Sigmoid colon (tissue), 7 donors: ENCODE measurements around the gene UMODL1. TPM values are rescaled to one million over a fixed set of nuclear protein-coding genes. Genes with fewer than 3 reads are reported as not detected.

ENCODE experiments used
- DNase-seq: peaks from one replicate; pipeline ENCODE4 v3.0.0-alpha.2; 2019
- H3K27ac ChIP-seq, 4 donors: fragments of 200-600 bp; sonication (generic); one replicate each; pipeline ENCODE4 v1.5.1; 2016 to 2019; ENCODE audit warnings: mild to moderate bottlenecking in 1 of 4
- H3K27me3 ChIP-seq, 3 donors: fragments of 200-600 bp; sonication (generic); one replicate each; pipeline ENCODE4 v1.5.1; 2019; ENCODE audit warnings: mild to moderate bottlenecking in 1 of 3
- H3K36me3 ChIP-seq, 4 donors: fragments of 200-600 bp; sonication (generic); one replicate each; pipeline ENCODE4 v1.5.1; 2016 to 2019
- H3K4me1 ChIP-seq, 4 donors: fragments of 200-600 bp; sonication (generic); one replicate each; pipeline ENCODE4 v1.5.1; 2017 to 2019
- H3K4me3 ChIP-seq, 4 donors: fragments of 200-600 bp; sonication (generic); one replicate each; pipeline ENCODE4 v1.5.1; 2017 to 2019; ENCODE audit warnings: mild to moderate bottlenecking in 2 of 4, moderate library complexity in 1 of 4
- H3K9me3 ChIP-seq, 4 donors: fragments of 200-600 bp in 3 of 4; sonication (generic) in 3 of 4; one replicate each; pipeline versions ENCODE4 v1.5.1 to v1.6.1; 2013 to 2019
- CTCF ChIP-seq, 4 experiments: fragments of 450-650 bp in 3 of 4; fragments of 200-600 bp in 1 of 4; IDR thresholded peaks; one replicate each; pipeline ENCODE4 v1.5.1; 2016 to 2019; ENCODE audit warnings: antibody characterized with exemption in 4 of 4, mild to moderate bottlenecking in 3 of 4, moderate library complexity in 2 of 4
- EP300 ChIP-seq, 4 donors: sonication (generic); formaldehyde crosslinking; IDR thresholded peaks; one replicate each; pipeline ENCODE4 v1.6.1; 2017; ENCODE audit warnings: antibody characterized with exemption in 4 of 4
- POLR2A ChIP-seq, 2 donors: fragments of 450-650 bp; IDR thresholded peaks; one replicate each; pipeline ENCODE4 v1.6.1; 2016; ENCODE audit warnings: antibody characterized with exemption in 2 of 2, mild to moderate bottlenecking in 2 of 2, moderate library complexity in 2 of 2
- POLR2AphosphoS5 ChIP-seq, 4 donors: sonication (generic); formaldehyde crosslinking; IDR thresholded peaks; one replicate each; pipeline ENCODE4 v1.6.1; 2017; ENCODE audit warnings: antibody characterized with exemption in 4 of 4
- WGBS, 2 donors: extraction: QIAGEN DNeasy Blood & Tissue Kit; methylation state at CpG; one replicate each; pipeline ENCODE4 v1.1.7; 2013; 5-methylcytosine and 5-hydroxymethylcytosine counted together
- intact Hi-C: fragments of 100-400 bp; cut with DNase I; formaldehyde crosslinking; loops from one replicate; pipeline ENCODE4 v1.15.1; 2023
- polyA plus RNA-seq, 3 donors: library from polyadenylated mRNA; stranded (reverse); fragments of 200-250 nt; gene quantifications; one replicate each; pipeline ENCODE4 v1.2.3, GENCODE V29; 2013
- total RNA-seq, 4 donors: library from RNA; depleted of rRNA; stranded (reverse); fragments of >200 nt; gene quantifications; one replicate each; pipeline ENCODE4 v1.1.0, GENCODE V29; 2016
- donor health status: healthy with polysubstance abuse.
- donor health status: Bipolar disorder and iron deficiency.
- donor health status: healthy.

Gene UMODL1
- total and polyA plus RNA-seq, 7 donors = 0.13 to 0.23 TPM; not detected in 5

GRCh38 chr21:42032968-42033367 lies 38.1 kb upstream of the UMODL1 start:
- Histone ChIP-seq H3K27me3 (no peaks in the 10 kb centered on the region), H3K36me3 (no peaks in the 10 kb centered on the region), H3K4me1 (no peaks in the 10 kb centered on the region), H3K9me3 (no peaks in the 10 kb centered on the region), H3K4me3 (no peak overlapping the region), H3K27ac (no peak overlapping the region)
- TF ChIP-seq EP300 (IDR thresholded peaks at IDR 0.05) = no peak
- no peak for TF ChIP-seq POLR2A (IDR thresholded peaks at IDR 0.05)
- TF ChIP-seq CTCF (IDR thresholded peaks at IDR 0.05) = no peak
- no peak for TF ChIP-seq POLR2AphosphoS5 (IDR thresholded peaks at IDR 0.05)
- WGBS, 2 donors = 73 to 90% methylated on average over 3 of the region's 3 CpGs
- DNase-seq = no peak
- intact Hi-C loops = no loop called here

- WGBS, 2 donors = 91 to 98% methylated on average over 2 of the region's 2 CpGs
- no peak for DNase-seq
- H3K9me3 ChIP-seq = no peaks in the 10 kb centered on the region
- no peaks in the 10 kb centered on the region for H3K27me3 ChIP-seq
- intact Hi-C loops = no loop called here
- TF ChIP-seq POLR2A (IDR thresholded peaks at IDR 0.05) = no peak
- TF ChIP-seq CTCF (IDR thresholded peaks at IDR 0.05) = no peak
- no peak overlapping the region for H3K4me3 ChIP-seq
- peaks cover 0 to 19% (median 10%) of the 10 kb centered on the region in 4 donors for H3K4me1 ChIP-seq
- H3K36me3 ChIP-seq = no peaks in the 10 kb centered on the region
- no peak overlapping the region for H3K27ac ChIP-seq
These were observed 34.8 kb upstream of the UMODL1 start for GRCh38 chr21:42036313-42036712.

GRCh38 chr21:42037516-42037915 lies 33.6 kb upstream of the UMODL1 start:
- DNase-seq = no peak
- H3K4me3 ChIP-seq = no peak overlapping the region
- no peak overlapping the region for H3K27ac ChIP-seq
- H3K4me1 ChIP-seq = peaks cover 0 to 19% (median 10%) of the 10 kb centered on the region in 4 donors
- no peaks in the 10 kb centered on the region for H3K27me3 ChIP-seq
- no peaks in the 10 kb centered on the region for H3K36me3 ChIP-seq
- TF ChIP-seq POLR2A (IDR thresholded peaks at IDR 0.05) = no peak
- no peak for TF ChIP-seq EP300 (IDR thresholded peaks at IDR 0.05)
- no peak for TF ChIP-seq POLR2AphosphoS5 (IDR thresholded peaks at IDR 0.05)
- TF ChIP-seq CTCF (IDR thresholded peaks at IDR 0.05) = no peak
- 66 to 85% methylated on average over 9 of the region's 9 CpGs for WGBS, 2 donors
- H3K9me3 ChIP-seq = no peaks in the 10 kb centered on the region
- intact Hi-C loops = no loop called here

GRCh38 chr21:42037943-42038342 lies 33.2 kb upstream of the UMODL1 start:
- TF ChIP-seq EP300 (IDR thresholded peaks at IDR 0.05) (no peak), POLR2A (IDR thresholded peaks at IDR 0.05) (no peak), CTCF (IDR thresholded peaks at IDR 0.05) (no peak), POLR2AphosphoS5 (IDR thresholded peaks at IDR 0.05) (no peak)

GRCh38 chr21:42038393-42038792 lies 32.7 kb upstream of the UMODL1 start:
- H3K27ac ChIP-seq = no peak overlapping the region
- WGBS, 2 donors = 92% methylated on average over 10 of the region's 10 CpGs
- intact Hi-C loops = no loop called here
- no peaks in the 10 kb centered on the region for H3K27me3 ChIP-seq
- H3K36me3 ChIP-seq = no peaks in the 10 kb centered on the region
- no peaks in the 10 kb centered on the region for H3K9me3 ChIP-seq
- peak; percentile 52 for DNase-seq
- H3K4me3 ChIP-seq = no peak overlapping the region
- H3K4me1 ChIP-seq = peaks cover 0 to 19% (median 10%) of the 10 kb centered on the region in 4 donors
- TF ChIP-seq EP300 (IDR thresholded peaks at IDR 0.05) (no peak), CTCF (IDR thresholded peaks at IDR 0.05) (no peak), POLR2AphosphoS5 (IDR thresholded peaks at IDR 0.05) (no peak), POLR2A (IDR thresholded peaks at IDR 0.05) (no peak)

More at GRCh38 chr21:42037943-42038342, 33.2 kb upstream of the UMODL1 start:
- no peak overlapping the region for H3K4me3 ChIP-seq
- DNase-seq = peak; percentile 36
- no peaks in the 10 kb centered on the region for H3K9me3 ChIP-seq
- intact Hi-C loops = no loop called here
- H3K27ac ChIP-seq = no peak overlapping the region
- WGBS, 2 donors = 20 to 60% methylated on average over 12 of the region's 12 CpGs
- peaks cover 0 to 19% (median 10%) of the 10 kb centered on the region in 4 donors for H3K4me1 ChIP-seq
- H3K36me3 ChIP-seq = no peaks in the 10 kb centered on the region
- H3K27me3 ChIP-seq = no peaks in the 10 kb centered on the region
